ENCODE data around the gene DERL3.

DERL3 gene

DNA sequence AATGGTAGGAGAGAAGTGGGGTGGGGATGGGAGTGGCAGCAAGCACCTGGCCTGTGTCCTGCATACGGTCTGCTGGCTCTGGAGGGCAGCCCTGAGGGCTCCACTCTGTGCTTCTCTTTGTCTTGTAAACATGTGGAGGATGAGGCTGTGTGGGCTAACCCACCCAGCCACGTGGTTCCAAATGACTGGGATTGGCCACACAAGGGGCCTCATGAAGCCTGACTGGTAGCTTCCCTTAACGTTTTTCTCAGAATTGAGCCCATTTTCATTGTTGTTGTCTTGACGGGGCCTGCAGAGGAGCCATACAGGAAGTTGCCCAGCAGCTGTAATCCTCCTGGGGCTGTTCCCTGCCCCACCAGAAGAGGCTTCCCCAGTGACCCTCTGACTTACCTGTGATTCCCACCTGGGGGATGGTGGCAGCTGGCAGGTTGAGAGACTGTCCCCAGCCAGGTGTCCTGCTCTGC, 18.0 kb downstream of the DERL3 start:
- Histone ChIP-seq H2AFZ (ENCODE audit: low read depth, low read length) (no peak overlapping the region), H3K9me3 (ENCODE audit: low read length) (no peaks in the 10 kb centered on the region), H3K36me3 (ENCODE audit: insufficient read depth, low read length) (peaks cover 95% of the 10 kb centered on the region), H3K27me3 (ENCODE audit: insufficient read depth, low read length) (no peaks in the 10 kb centered on the region), H3K4me3 (ENCODE audit: low read length) (no peak overlapping the region), H3K4me1 (ENCODE audit: insufficient read depth, low read length) (no peaks in the 10 kb centered on the region)

DNA sequence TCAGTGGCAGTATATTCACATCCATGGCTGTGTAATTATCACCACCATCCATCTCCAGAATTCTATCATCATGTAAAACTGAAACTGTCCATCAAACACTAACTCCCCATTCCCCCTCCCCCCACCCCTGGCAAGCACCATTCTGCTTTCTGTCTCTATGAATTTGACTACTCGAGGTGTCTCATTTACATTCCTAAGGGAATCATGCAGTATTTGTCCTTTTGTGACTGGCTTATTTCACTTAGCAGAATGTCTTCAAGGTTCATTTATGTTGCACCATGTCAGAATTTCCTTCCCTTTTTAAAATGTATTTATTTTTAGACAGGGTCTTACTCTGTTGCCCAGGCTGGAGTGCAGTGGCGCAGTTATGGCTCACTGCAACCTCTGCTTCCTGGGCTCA, 20.3 kb downstream of the DERL3 start:
- no peaks in the 10 kb centered on the region for H3K27me3 ChIP-seq (ENCODE audit: insufficient read depth, low read length)
- no peaks in the 10 kb centered on the region for H3K4me1 ChIP-seq (ENCODE audit: insufficient read depth, low read length)
- H3K4me3 ChIP-seq (ENCODE audit: low read length) = no peak overlapping the region
- H3K36me3 ChIP-seq (ENCODE audit: insufficient read depth, low read length) = peaks cover 85% of the 10 kb centered on the region
- H2AFZ ChIP-seq (ENCODE audit: low read depth, low read length) = no peak overlapping the region
- H3K9me3 ChIP-seq (ENCODE audit: low read length) = no peaks in the 10 kb centered on the region

- no peak overlapping the region for H2AFZ ChIP-seq (ENCODE audit: low read depth, low read length)
Observed at GRCh38 chr22:23817146-23817545, 21.7 kb downstream of the DERL3 start.

GRCh38 chr22:23816156-23816976, 22.4 kb downstream of the DERL3 start:
- peaks cover 85% of the 10 kb centered on the region for H3K36me3 ChIP-seq (ENCODE audit: insufficient read depth, low read length)
- no peak overlapping the region for H2AFZ ChIP-seq (ENCODE audit: low read depth, low read length)
- no peaks in the 10 kb centered on the region for H3K9me3 ChIP-seq (ENCODE audit: low read length)
- no peaks in the 10 kb centered on the region for H3K27me3 ChIP-seq (ENCODE audit: insufficient read depth, low read length)
- no peak overlapping the region for H3K4me3 ChIP-seq (ENCODE audit: low read length)
- H3K4me1 ChIP-seq (ENCODE audit: insufficient read depth, low read length) = no peaks in the 10 kb centered on the region

More at GRCh38 chr22:23817146-23817545, 21.7 kb downstream of the DERL3 start:
- peaks cover 84% of the 10 kb centered on the region for H3K36me3 ChIP-seq (ENCODE audit: insufficient read depth, low read length)
- no peaks in the 10 kb centered on the region for H3K9me3 ChIP-seq (ENCODE audit: low read length)
- H3K4me3 ChIP-seq (ENCODE audit: low read length) = no peak overlapping the region
- H3K27me3 ChIP-seq (ENCODE audit: insufficient read depth, low read length) = no peaks in the 10 kb centered on the region
- no peaks in the 10 kb centered on the region for H3K4me1 ChIP-seq (ENCODE audit: insufficient read depth, low read length)

- Histone ChIP-seq H3K27me3 (ENCODE audit: insufficient read depth, low read length) (no peaks in the 10 kb centered on the region), H3K4me3 (ENCODE audit: low read length) (no peak overlapping the region), H3K9me3 (ENCODE audit: low read length) (no peaks in the 10 kb centered on the region), H3K36me3 (ENCODE audit: insufficient read depth, low read length) (peaks cover 85% of the 10 kb centered on the region), H2AFZ (ENCODE audit: low read depth, low read length) (no peak overlapping the region), H3K4me1 (ENCODE audit: insufficient read depth, low read length) (no peaks in the 10 kb centered on the region)
Observed at GRCh38 chr22:23815541-23816155, 23.2 kb downstream of the DERL3 start.

- H3K4me3 ChIP-seq (ENCODE audit: low read length) = no peak overlapping the region
- H3K36me3 ChIP-seq (ENCODE audit: insufficient read depth, low read length) = peaks cover 60% of the 10 kb centered on the region
- H3K4me1 ChIP-seq (ENCODE audit: insufficient read depth, low read length) = no peaks in the 10 kb centered on the region
- H3K9me3 ChIP-seq (ENCODE audit: low read length) = no peaks in the 10 kb centered on the region
- no peak overlapping the region for H2AFZ ChIP-seq (ENCODE audit: low read depth, low read length)
- no peaks in the 10 kb centered on the region for H3K27me3 ChIP-seq (ENCODE audit: insufficient read depth, low read length)
Observed at GRCh38 chr22:23812378-23812777, 26.4 kb downstream of the DERL3 start.

- Histone ChIP-seq H3K27me3 (ENCODE audit: insufficient read depth, low read length) (no peaks in the 10 kb centered on the region), H3K9me3 (ENCODE audit: low read length) (no peaks in the 10 kb centered on the region), H3K4me1 (ENCODE audit: insufficient read depth, low read length) (no peaks in the 10 kb centered on the region), H2AFZ (ENCODE audit: low read depth, low read length) (no peak overlapping the region), H3K36me3 (ENCODE audit: insufficient read depth, low read length) (peaks cover 66% of the 10 kb centered on the region), H3K4me3 (ENCODE audit: low read length) (no peak overlapping the region)
Observed at GRCh38 chr22:23806837-23807236, 32.0 kb downstream of the DERL3 start.

DNA sequence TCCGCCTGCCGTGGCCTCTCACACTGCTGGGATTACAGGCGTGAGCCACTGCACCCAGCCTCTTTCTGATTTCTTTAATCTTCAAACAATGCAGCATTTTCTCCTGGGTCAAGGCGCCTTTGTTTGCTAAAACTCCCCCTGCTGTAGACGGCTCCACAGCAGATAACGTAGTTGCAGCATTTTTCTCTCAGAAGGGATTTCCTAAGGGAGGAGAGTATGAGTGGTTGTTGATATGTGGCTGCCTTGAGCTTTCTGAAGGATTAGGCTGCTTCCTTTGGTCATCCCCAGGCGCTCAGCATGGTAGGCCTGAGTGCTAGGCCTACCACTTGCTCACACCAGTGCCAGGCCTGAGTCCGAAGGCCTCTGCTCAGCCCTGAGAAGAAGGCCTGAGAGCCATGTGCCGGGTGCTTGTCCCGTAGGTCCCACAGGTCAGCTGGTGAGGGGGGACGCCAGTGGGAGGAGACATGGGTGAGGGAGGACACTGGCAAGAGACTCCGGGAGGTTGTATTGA, 34.0 kb downstream of the DERL3 start:
- Histone ChIP-seq H3K36me3 (ENCODE audit: insufficient read depth, low read length) (peaks cover 71% of the 10 kb centered on the region), H3K27me3 (ENCODE audit: insufficient read depth, low read length) (no peaks in the 10 kb centered on the region), H3K9me3 (ENCODE audit: low read length) (no peaks in the 10 kb centered on the region), H3K4me3 (ENCODE audit: low read length) (no peak overlapping the region), H2AFZ (ENCODE audit: low read depth, low read length) (no peak overlapping the region), H3K4me1 (ENCODE audit: insufficient read depth, low read length) (no peaks in the 10 kb centered on the region)

GRCh38 chr22:23803001-23803819, 35.6 kb downstream of the DERL3 start:
- Histone ChIP-seq H3K27me3 (ENCODE audit: insufficient read depth, low read length) (no peaks in the 10 kb centered on the region), H2AFZ (ENCODE audit: low read depth, low read length) (no peak overlapping the region), H3K9me3 (ENCODE audit: low read length) (no peaks in the 10 kb centered on the region), H3K4me1 (ENCODE audit: insufficient read depth, low read length) (no peaks in the 10 kb centered on the region), H3K4me3 (ENCODE audit: low read length) (no peak overlapping the region), H3K36me3 (ENCODE audit: insufficient read depth, low read length) (peaks cover 77% of the 10 kb centered on the region)

- Histone ChIP-seq H3K36me3 (ENCODE audit: insufficient read depth, low read length) (peaks cover 80% of the 10 kb centered on the region), H3K27me3 (ENCODE audit: insufficient read depth, low read length) (no peaks in the 10 kb centered on the region), H2AFZ (ENCODE audit: low read depth, low read length) (no peak overlapping the region), H3K4me1 (ENCODE audit: insufficient read depth, low read length) (no peaks in the 10 kb centered on the region), H3K4me3 (ENCODE audit: low read length) (no peak overlapping the region), H3K9me3 (ENCODE audit: low read length) (no peaks in the 10 kb centered on the region)
Observed at GRCh38 chr22:23801886-23802377, 36.9 kb downstream of the DERL3 start.

GRCh38 chr22:23801238-23801821, 37.5 kb downstream of the DERL3 start:
- Histone ChIP-seq H3K4me1 (ENCODE audit: insufficient read depth, low read length) (no peaks in the 10 kb centered on the region), H3K36me3 (ENCODE audit: insufficient read depth, low read length) (peaks cover 78% of the 10 kb centered on the region), H3K4me3 (ENCODE audit: low read length) (no peak overlapping the region), H2AFZ (ENCODE audit: low read depth, low read length) (no peak overlapping the region), H3K9me3 (ENCODE audit: low read length) (no peaks in the 10 kb centered on the region), H3K27me3 (ENCODE audit: insufficient read depth, low read length) (no peaks in the 10 kb centered on the region)

DNA sequence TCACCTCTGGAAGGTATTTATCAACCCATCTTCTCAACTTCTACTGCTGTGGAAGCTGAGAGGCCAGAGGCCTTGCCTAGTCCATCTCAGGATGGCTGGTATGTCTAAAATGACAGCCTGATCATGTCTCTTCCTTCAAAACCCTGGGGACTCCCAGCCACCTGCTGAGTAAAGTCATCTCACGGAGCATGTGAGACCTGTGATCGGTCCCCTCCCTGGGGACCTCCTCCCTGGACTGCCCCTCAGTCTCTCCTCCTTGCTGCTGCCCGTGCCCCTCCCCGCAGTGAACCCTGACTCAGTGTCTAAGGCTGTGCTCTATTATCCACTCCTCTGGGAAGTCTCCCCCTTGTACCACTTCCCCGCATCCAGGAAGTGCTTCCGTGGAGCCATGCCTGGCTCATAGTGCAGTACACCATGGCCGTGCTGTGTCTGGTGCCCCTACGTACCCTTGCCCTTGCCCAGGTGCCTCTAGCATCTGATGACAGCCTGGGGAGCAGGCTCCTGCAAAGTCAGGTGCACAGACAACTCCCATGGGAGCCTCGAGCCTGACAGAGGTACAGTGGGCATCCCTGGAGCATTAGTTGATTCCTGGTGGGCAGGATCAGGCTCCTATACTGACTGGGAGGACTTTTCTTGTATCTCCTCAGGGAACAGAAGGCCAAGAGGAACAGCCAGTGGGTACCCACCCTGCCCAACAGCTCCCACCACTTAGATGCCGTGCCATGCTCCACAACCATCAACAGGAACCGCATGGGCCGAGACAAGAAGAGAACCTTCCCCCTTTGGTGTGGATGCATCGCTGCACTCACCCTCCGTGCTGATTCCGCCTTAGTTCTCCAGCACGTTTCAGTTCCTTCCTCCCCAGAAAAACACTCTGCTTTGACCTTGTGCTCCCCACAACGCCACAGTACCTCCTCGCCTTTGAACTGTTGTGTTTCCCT, 38.2 kb downstream of the DERL3 start:
- Histone ChIP-seq H3K4me1 (ENCODE audit: insufficient read depth, low read length) (no peaks in the 10 kb centered on the region), H3K36me3 (ENCODE audit: insufficient read depth, low read length) (peaks cover 76% of the 10 kb centered on the region), H3K4me3 (ENCODE audit: low read length) (no peak overlapping the region), H3K9me3 (ENCODE audit: low read length) (no peaks in the 10 kb centered on the region), H3K27me3 (ENCODE audit: insufficient read depth, low read length) (no peaks in the 10 kb centered on the region), H2AFZ (ENCODE audit: low read depth, low read length) (no peak overlapping the region)
